ENCODE measurements around the gene ZNF837. TPM values are rescaled to one million over a fixed set of nuclear protein-coding genes. Genes with fewer than 3 reads are reported as not detected.

ZNF837 gene
- total and polyA plus RNA-seq, 2 donors (not counting 1 experiment from before 2014, with no cell fraction given), result 4.2 to 4.9 TPM

DNA sequence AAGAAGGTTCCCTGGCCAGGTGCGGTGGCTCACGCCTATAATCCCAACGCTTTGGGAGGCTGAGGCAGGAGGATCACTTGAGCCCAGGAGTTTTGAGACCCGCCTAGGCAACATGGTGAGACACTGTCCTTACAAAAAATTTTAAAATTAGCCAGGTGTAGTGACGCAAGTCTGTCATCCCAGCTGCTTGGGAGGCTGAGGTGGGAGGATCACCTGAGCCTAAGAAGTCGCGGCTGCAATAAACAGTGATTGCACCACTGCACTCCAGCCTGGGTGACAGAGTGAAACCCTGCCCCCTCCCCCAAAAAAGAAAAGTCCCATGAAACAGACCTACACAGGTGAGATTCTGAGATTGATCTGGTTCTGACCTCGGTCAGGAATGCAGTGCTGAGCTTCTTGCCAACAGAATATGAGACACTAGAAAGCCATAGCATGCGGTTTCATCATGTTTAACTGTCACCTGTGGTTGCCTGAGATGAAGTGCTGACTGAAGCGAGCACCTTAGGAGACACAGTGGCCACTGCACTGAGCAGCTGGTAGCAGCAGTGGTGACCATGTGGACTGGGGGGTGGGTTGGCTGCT is 25.5 kb downstream of the ZNF837 start:
- Mint-ChIP-seq H3K4me3 (peak overlapping the region; percentile 67), H3K27me3 (peaks cover 3% of the 10 kb centered on the region), H3K27ac (no peak overlapping the region), H3K9me3 (ENCODE audit: insufficient read depth) (no peaks in the 10 kb centered on the region), H3K4me1 (peaks cover 19% of the 10 kb centered on the region)
- Histone ChIP-seq H3K4me3 (ENCODE audit: control extremely low read depth in 1 of 5, extremely low read depth in 1 of 5, insufficient read depth in 1 of 5, low read depth in 2 of 5, low read length in 4 of 5) (no peak overlapping the region), H3K4me2 (replicated peaks; ENCODE audit: low read depth, low read length, poor library complexity, severe bottlenecking) (no peak overlapping the region), H4K20me1 (ENCODE audit: control insufficient read depth, insufficient read depth, low read length, poor library complexity, severe bottlenecking) (peaks cover 6% of the 10 kb centered on the region), H3K36me3 (replicated peaks in 1 of 2; ENCODE audit: control extremely low read depth in 1 of 2, control insufficient read depth in 1 of 2, extremely low read depth in 1 of 2, insufficient read depth in 2 of 2, low read length in 1 of 2) (no peaks in the 10 kb centered on the region), H3K4me1 (ENCODE audit: control insufficient read depth in 2 of 2, insufficient read depth in 2 of 2, low read length in 2 of 2) (peaks cover 14 to 22% of the 10 kb centered on the region in 2 donors), H3K9ac (ENCODE audit: low read length) (no peak overlapping the region), H3K27me3 (replicated peaks in 1 of 4; ENCODE audit: control extremely low read depth in 1 of 4, control insufficient read depth in 3 of 4, insufficient read depth in 4 of 4, low read length in 3 of 4) (peaks cover 0 to 19% (median 6%) of the 10 kb centered on the region in 4 experiments), H3K27ac (ENCODE audit: low read length in 2 of 2) (no peak overlapping the region), H2AFZ (ENCODE audit: insufficient read depth, low read depth, low read length, poor library complexity, severe bottlenecking) (no peak overlapping the region), H3K79me2 (ENCODE audit: control insufficient read depth, insufficient read depth, low read length) (peaks cover 6% of the 10 kb centered on the region), H3K9me3 (ENCODE audit: control extremely low read depth in 1 of 3, control insufficient read depth in 2 of 3, insufficient read depth in 1 of 3, low read length in 2 of 3) (peaks cover 0 to 14% (median 0%) of the 10 kb centered on the region in 3 donors)
- CTCF ChIA-PET, result no interaction called here
- ATAC-seq (ENCODE audit: low read depth) (no peak), DNase-seq (no peak)
- POLR2A ChIA-PET, result interaction anchor here (1.4 kb wide), 1 partner anchor 8 kb away, joined by 7 read pairs; no protein-coding TSS in a partner anchor
- 96% methylated on average over 8 of the region's 10 CpGs for WGBS (ENCODE audit: insufficient coverage)
- intact Hi-C loops (cut with micrococcal nuclease), result no loop called here
- no peak for TF ChIP-seq EZH2 (IDR thresholded peaks at IDR 0.05; ENCODE audit: borderline replicate concordance, insufficient read depth, low read depth, low read length, poor library complexity, severe bottlenecking)
- TF ChIP-seq, protein P1, sequence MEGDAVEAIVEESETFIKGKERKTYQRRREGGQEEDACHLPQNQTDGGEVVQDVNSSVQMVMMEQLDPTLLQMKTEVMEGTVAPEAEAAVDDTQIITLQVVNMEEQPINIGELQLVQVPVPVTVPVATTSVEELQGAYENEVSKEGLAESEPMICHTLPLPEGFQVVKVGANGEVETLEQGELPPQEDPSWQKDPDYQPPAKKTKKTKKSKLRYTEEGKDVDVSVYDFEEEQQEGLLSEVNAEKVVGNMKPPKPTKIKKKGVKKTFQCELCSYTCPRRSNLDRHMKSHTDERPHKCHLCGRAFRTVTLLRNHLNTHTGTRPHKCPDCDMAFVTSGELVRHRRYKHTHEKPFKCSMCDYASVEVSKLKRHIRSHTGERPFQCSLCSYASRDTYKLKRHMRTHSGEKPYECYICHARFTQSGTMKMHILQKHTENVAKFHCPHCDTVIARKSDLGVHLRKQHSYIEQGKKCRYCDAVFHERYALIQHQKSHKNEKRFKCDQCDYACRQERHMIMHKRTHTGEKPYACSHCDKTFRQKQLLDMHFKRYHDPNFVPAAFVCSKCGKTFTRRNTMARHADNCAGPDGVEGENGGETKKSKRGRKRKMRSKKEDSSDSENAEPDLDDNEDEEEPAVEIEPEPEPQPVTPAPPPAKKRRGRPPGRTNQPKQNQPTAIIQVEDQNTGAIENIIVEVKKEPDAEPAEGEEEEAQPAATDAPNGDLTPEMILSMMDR (IDR thresholded peaks at IDR 0.05), result no peak

DNA sequence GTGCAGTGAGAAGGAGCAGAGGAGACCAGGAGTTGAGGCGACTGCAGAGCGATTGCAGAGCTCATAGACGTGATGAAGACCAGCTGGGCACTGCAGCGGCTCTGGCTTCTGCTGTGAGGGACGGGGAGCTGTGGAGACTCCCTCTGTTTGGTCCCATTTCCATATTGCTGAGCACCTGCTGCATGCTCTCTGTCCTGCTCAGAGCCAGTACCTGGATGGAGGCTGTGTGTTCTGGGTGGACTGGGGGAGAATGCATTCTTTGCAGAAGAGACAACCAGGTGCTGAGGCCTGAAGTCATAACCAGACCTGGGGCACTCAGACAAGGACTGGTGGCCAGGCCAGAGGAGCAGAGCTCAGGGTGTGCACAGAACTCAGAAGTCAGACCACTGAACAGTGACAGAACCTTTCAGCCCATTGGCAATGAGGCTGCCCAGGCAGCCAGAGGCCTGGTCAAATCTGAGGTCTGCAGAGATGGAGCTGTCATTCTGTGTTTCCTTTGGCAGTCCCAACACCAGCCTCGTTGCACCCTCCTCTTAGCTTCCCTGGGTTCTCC is 26.3 kb downstream of the ZNF837 start:
- H3K9ac ChIP-seq (ENCODE audit: low read length), result no peak overlapping the region
- no peak overlapping the region for H3K4me3 Mint-ChIP-seq

More for the DNA sequence above, 26.3 kb downstream of the ZNF837 start:
- no peak for DNase-seq
- ATAC-seq (ENCODE audit: low read depth), result no peak
- intact Hi-C loops (cut with micrococcal nuclease), result no loop called here
- H3K4me1 ChIP-seq (ENCODE audit: control insufficient read depth in 2 of 2, insufficient read depth in 2 of 2, low read length in 2 of 2), result peaks cover 18 to 29% of the 10 kb centered on the region in 2 donors
- 91% methylated on average over 6 of the region's 6 CpGs for WGBS (ENCODE audit: insufficient coverage)
- H3K4me2 ChIP-seq (replicated peaks; ENCODE audit: low read depth, low read length, poor library complexity, severe bottlenecking), result no peak overlapping the region
- Mint-ChIP-seq H3K9me3 (ENCODE audit: insufficient read depth) (no peaks in the 10 kb centered on the region), H3K27ac (no peak overlapping the region), H3K4me1 (peaks cover 22% of the 10 kb centered on the region), H3K27me3 (no peaks in the 10 kb centered on the region)
- no peak overlapping the region for H3K27ac ChIP-seq (ENCODE audit: low read length in 2 of 2)
- peaks cover 0 to 19% (median 6%) of the 10 kb centered on the region in 4 experiments for H3K27me3 ChIP-seq (replicated peaks in 1 of 4; ENCODE audit: control extremely low read depth in 1 of 4, control insufficient read depth in 3 of 4, insufficient read depth in 4 of 4, low read length in 3 of 4)
- TF ChIP-seq, protein P1 (IDR thresholded peaks at IDR 0.05), result no peak
- no peak for TF ChIP-seq EZH2 (IDR thresholded peaks at IDR 0.05; ENCODE audit: borderline replicate concordance, insufficient read depth, low read depth, low read length, poor library complexity, severe bottlenecking)
- H3K4me3 ChIP-seq (ENCODE audit: control extremely low read depth in 1 of 5, extremely low read depth in 1 of 5, insufficient read depth in 1 of 5, low read depth in 2 of 5, low read length in 4 of 5), result no peak overlapping the region
- peaks cover 0 to 14% (median 0%) of the 10 kb centered on the region in 3 donors for H3K9me3 ChIP-seq (ENCODE audit: control extremely low read depth in 1 of 3, control insufficient read depth in 2 of 3, insufficient read depth in 1 of 3, low read length in 2 of 3)
- ChIA-PET POLR2A (no interaction called here), CTCF (no interaction called here)
- H4K20me1 ChIP-seq (ENCODE audit: control insufficient read depth, insufficient read depth, low read length, poor library complexity, severe bottlenecking), result peaks cover 6% of the 10 kb centered on the region
- no peak overlapping the region for H2AFZ ChIP-seq (ENCODE audit: insufficient read depth, low read depth, low read length, poor library complexity, severe bottlenecking)
- H3K36me3 ChIP-seq (replicated peaks in 1 of 2; ENCODE audit: control extremely low read depth in 1 of 2, control insufficient read depth in 1 of 2, extremely low read depth in 1 of 2, insufficient read depth in 2 of 2, low read length in 1 of 2), result no peaks in the 10 kb centered on the region
- H3K79me2 ChIP-seq (ENCODE audit: control insufficient read depth, insufficient read depth, low read length), result peaks cover 9% of the 10 kb centered on the region
